SK-N-SH treated with all-trans-retinoic acid at 6 μM for 48 hours (cell line): ENCODE results near the gene DUSP16.
A peak's percentile ranks its signal among the peaks of the same experiment; 100 is the strongest.

Source experiments
- ATAC-seq: fragments of 200-7000 bp; cut with Tn5 transposase; 3 replicates; pipeline ENCODE4 v1.9.1; 2020; ENCODE audit warnings: mild to moderate bottlenecking, moderate library complexity
- ARNTL ChIP-seq: fragments of 450-650 bp; formaldehyde crosslinking; IDR thresholded peaks from 2 replicates; pipeline ENCODE4 v1.5.0; 2020; ENCODE audit warnings: low read depth, mild to moderate bottlenecking, moderate library complexity, borderline replicate concordance
- BACH2 ChIP-seq: fragments of 250-450 bp; sonication (Bioruptor Pico); IDR thresholded peaks from 2 replicates; pipeline ENCODE4 v1.9.0; 2021; ENCODE audit warnings: mild to moderate bottlenecking, borderline replicate concordance
- CREB5 ChIP-seq: fragments of 250-450 bp; sonication (Bioruptor Pico); IDR thresholded peaks from 2 replicates; pipeline ENCODE4 v1.5.1; 2020; ENCODE audit warnings: low read depth, mild to moderate bottlenecking, moderate library complexity
- CSDC2 ChIP-seq: fragments of 250-450 bp; sonication (Bioruptor Pico); IDR thresholded peaks from 2 replicates; pipeline ENCODE4 v1.5.0; 2020; ENCODE audit warnings: mild to moderate bottlenecking, moderate library complexity
- CSRNP3 ChIP-seq: fragments of 250-450 bp; sonication (Bioruptor Pico); IDR thresholded peaks from 2 replicates; pipeline ENCODE4 v1.5.1; 2021; ENCODE audit warnings: mild to moderate bottlenecking, moderate library complexity
- ESRRG ChIP-seq: fragments of 250-450 bp; sonication (Bioruptor Pico); IDR thresholded peaks from 2 replicates; pipeline ENCODE4 v1.6.1; 2021; ENCODE audit warnings: mild to moderate bottlenecking
- ISL1 ChIP-seq: fragments of 250-450 bp; sonication (Bioruptor Pico); IDR thresholded peaks from 2 replicates; pipeline ENCODE4 v2.1.2; 2022; ENCODE audit warnings: mild to moderate bottlenecking, moderate library complexity
- OSR1 ChIP-seq: fragments of 250-450 bp; sonication (Bioruptor Pico); IDR thresholded peaks from 2 replicates; pipeline ENCODE4 v1.8.0; 2022; ENCODE audit warnings: moderate library complexity, mild to moderate bottlenecking, inconsistent platforms
- PATZ1 ChIP-seq: fragments of 250-450 bp; sonication (Bioruptor Pico); IDR thresholded peaks from 2 replicates; pipeline ENCODE4 v1.8.0; 2020; ENCODE audit warnings: mild to moderate bottlenecking, moderate library complexity, borderline replicate concordance
- POU6F1 ChIP-seq: fragments of 250-450 bp; sonication (Bioruptor Pico); IDR thresholded peaks from 2 replicates; pipeline ENCODE4 v1.8.0; 2021; ENCODE audit warnings: low read depth, mild to moderate bottlenecking, moderate library complexity, borderline replicate concordance
- PPARA ChIP-seq: fragments of 250-450 bp; sonication (Bioruptor Pico); IDR thresholded peaks from 2 replicates; pipeline ENCODE4 v1.5.0; 2020; ENCODE audit warnings: mild to moderate bottlenecking, borderline replicate concordance
- RARB ChIP-seq: fragments of 250-450 bp; sonication (Bioruptor Pico); IDR thresholded peaks from 2 replicates; pipeline ENCODE4 v1.8.0; 2021; ENCODE audit warnings: mild to moderate bottlenecking, moderate library complexity
- SNAI2 ChIP-seq: fragments of 250-450 bp; sonication (Bioruptor Pico); IDR thresholded peaks from 2 replicates; pipeline ENCODE4 v1.5.0; 2020; ENCODE audit warnings: mild to moderate bottlenecking, moderate library complexity
- TCF4 ChIP-seq: fragments of 250-450 bp; sonication (Bioruptor Pico); IDR thresholded peaks from 2 replicates; pipeline ENCODE4 v1.8.0; 2021; ENCODE audit warnings: mild to moderate bottlenecking, moderate library complexity, borderline replicate concordance
- TOX ChIP-seq: fragments of 250-450 bp; sonication (Bioruptor Pico); IDR thresholded peaks from 2 replicates; pipeline ENCODE4 v1.8.0; 2021; ENCODE audit warnings: mild to moderate bottlenecking, moderate library complexity, borderline replicate concordance
- TSHZ2 ChIP-seq: fragments of 250-450 bp; sonication (Bioruptor Pico); IDR thresholded peaks from 2 replicates; pipeline ENCODE4 v1.5.0; 2020; ENCODE audit warnings: mild to moderate bottlenecking, moderate library complexity
- ZC3H10 ChIP-seq: fragments of 250-450 bp; sonication (Bioruptor Pico); IDR thresholded peaks from 2 replicates; pipeline ENCODE4 v1.5.1; 2021; ENCODE audit warnings: mild to moderate bottlenecking, moderate library complexity
- ZFP3 ChIP-seq: fragments of 250-450 bp; sonication (Bioruptor Pico); IDR thresholded peaks from 2 replicates; pipeline ENCODE4 v1.5.0; 2020; ENCODE audit warnings: mild to moderate bottlenecking, moderate library complexity
- ZFP30 ChIP-seq: fragments of 450-650 bp; formaldehyde crosslinking; IDR thresholded peaks from 2 replicates; pipeline ENCODE4 v1.5.0; 2022; ENCODE audit warnings: mild to moderate bottlenecking, moderate library complexity
- ZNF565 ChIP-seq: fragments of 450-650 bp; formaldehyde crosslinking; conservative IDR thresholded peaks from 2 replicates; pipeline ENCODE4 v1.5.0; 2020; ENCODE audit warnings: low read depth, mild to moderate bottlenecking, moderate library complexity
- ZNF70 ChIP-seq: fragments of 450-650 bp; formaldehyde crosslinking; IDR thresholded peaks from 2 replicates; pipeline ENCODE4 v1.5.0; 2020; ENCODE audit warnings: mild to moderate bottlenecking, moderate library complexity
- ZNF8 ChIP-seq: fragments of 450-650 bp; formaldehyde crosslinking; IDR thresholded peaks from 2 replicates; pipeline ENCODE4 v1.5.0; 2020; ENCODE audit warnings: mild to moderate bottlenecking, moderate library complexity

Gene DUSP16

GRCh38 chr12:12460935-12461922, 101.4 kb downstream of the DUSP16 start:
- no peak for TF ChIP-seq ESRRG (CRISPR knock-in tag)
- TF ChIP-seq ZFP3 (CRISPR knock-in tag): no peak
- no peak for TF ChIP-seq ZNF8
- TF ChIP-seq SNAI2 (CRISPR knock-in tag): no peak
- TF ChIP-seq CSRNP3 (CRISPR knock-in tag): no peak
- no peak for TF ChIP-seq TSHZ2 (CRISPR knock-in tag)
- TF ChIP-seq CSDC2 (CRISPR knock-in tag): no peak
- TF ChIP-seq ISL1 (CRISPR knock-in tag): no peak
- no peak for TF ChIP-seq ZFP30 (CRISPR knock-in tag)
- TF ChIP-seq ARNTL (CRISPR knock-in tag): no peak
- no peak for TF ChIP-seq POU6F1 (CRISPR knock-in tag)
- no peak for TF ChIP-seq ZNF70
- no peak for TF ChIP-seq TCF4
- no peak for TF ChIP-seq TOX (CRISPR knock-in tag)
- TF ChIP-seq ZC3H10 (CRISPR knock-in tag): no peak
- TF ChIP-seq PPARA (CRISPR knock-in tag): no peak
- TF ChIP-seq ZNF565 (CRISPR knock-in tag): no peak
- ATAC-seq: no peak

- TF ChIP-seq CREB5 (CRISPR knock-in tag) (no peak), BACH2 (CRISPR knock-in tag) (no peak), ZFP30 (CRISPR knock-in tag) (no peak), ZFP3 (CRISPR knock-in tag) (no peak), RARB (no peak)
- 0 out of 3 replicates have a peak, but pooled peaks have one; percentile 20 for ATAC-seq
These were observed 106.0 kb downstream of the DUSP16 start for GRCh38 chr12:12456637-12457036.

GRCh38 chr12:12454315-12454714, 108.3 kb downstream of the DUSP16 start:
- no peak for TF ChIP-seq CREB5 (CRISPR knock-in tag)
- TF ChIP-seq PATZ1 (CRISPR knock-in tag): no peak
- no peak for TF ChIP-seq ZNF8
- no peak for TF ChIP-seq ZC3H10 (CRISPR knock-in tag)
- TF ChIP-seq ARNTL (CRISPR knock-in tag): no peak
- no peak for TF ChIP-seq OSR1
- TF ChIP-seq CSDC2 (CRISPR knock-in tag): no peak
- TF ChIP-seq ZNF70: no peak
- no peak for TF ChIP-seq RARB
- no peak for TF ChIP-seq ZNF565 (CRISPR knock-in tag)
- no peak for TF ChIP-seq PPARA (CRISPR knock-in tag)
- ATAC-seq: no peak
